GM12873 (cell line): ENCODE results near the gene ZFAND3.

Source experiments
- TF ChIP-seq, protein P1 (sequence below): IDR thresholded peaks from 2 replicates; pipeline ENCODE4 v1.5.1; 2012; ENCODE audit warnings: low read depth, mild to moderate bottlenecking, moderate library complexity, low read length, control low read depth; ENCODE audit not compliant: insufficient read depth; ENCODE audit errors: missing control alignments

The ZFAND3 gene

GRCh38 chr6:38022688-38023087 lies 203.2 kb downstream of the ZFAND3 start:
- TF ChIP-seq, protein P1, sequence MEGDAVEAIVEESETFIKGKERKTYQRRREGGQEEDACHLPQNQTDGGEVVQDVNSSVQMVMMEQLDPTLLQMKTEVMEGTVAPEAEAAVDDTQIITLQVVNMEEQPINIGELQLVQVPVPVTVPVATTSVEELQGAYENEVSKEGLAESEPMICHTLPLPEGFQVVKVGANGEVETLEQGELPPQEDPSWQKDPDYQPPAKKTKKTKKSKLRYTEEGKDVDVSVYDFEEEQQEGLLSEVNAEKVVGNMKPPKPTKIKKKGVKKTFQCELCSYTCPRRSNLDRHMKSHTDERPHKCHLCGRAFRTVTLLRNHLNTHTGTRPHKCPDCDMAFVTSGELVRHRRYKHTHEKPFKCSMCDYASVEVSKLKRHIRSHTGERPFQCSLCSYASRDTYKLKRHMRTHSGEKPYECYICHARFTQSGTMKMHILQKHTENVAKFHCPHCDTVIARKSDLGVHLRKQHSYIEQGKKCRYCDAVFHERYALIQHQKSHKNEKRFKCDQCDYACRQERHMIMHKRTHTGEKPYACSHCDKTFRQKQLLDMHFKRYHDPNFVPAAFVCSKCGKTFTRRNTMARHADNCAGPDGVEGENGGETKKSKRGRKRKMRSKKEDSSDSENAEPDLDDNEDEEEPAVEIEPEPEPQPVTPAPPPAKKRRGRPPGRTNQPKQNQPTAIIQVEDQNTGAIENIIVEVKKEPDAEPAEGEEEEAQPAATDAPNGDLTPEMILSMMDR, result no peak

DNA sequence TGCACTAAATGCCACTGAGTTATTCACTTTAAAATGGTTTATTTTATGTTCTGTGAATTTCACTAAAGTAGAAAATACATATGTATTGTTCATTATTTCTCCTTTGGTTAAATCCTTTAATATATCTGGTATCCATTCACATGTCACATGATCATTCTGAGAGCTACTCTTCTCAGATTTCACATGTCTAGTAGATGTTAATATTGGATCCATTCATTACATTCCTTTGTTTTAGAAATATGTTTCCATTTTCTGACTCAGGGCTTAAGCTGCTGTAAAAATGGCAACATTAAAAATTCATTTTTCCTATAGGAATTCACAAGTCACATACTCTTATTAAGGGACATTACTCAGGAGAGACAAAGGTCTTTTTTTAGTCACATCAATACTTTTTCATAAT lies 205.4 kb downstream of the ZFAND3 start:
- TF ChIP-seq, protein P1, result no peak

GRCh38 chr6:38025451-38025850 lies 205.9 kb downstream of the ZFAND3 start:
- TF ChIP-seq, protein P1, result no peak

- TF ChIP-seq, protein P1, result no peak
Measured at GRCh38 chr6:38027685-38028373, 208.3 kb downstream of the ZFAND3 start.

- TF ChIP-seq, protein P1, result no peak
Measured at GRCh38 chr6:38030380-38030779, 210.9 kb downstream of the ZFAND3 start.

DNA sequence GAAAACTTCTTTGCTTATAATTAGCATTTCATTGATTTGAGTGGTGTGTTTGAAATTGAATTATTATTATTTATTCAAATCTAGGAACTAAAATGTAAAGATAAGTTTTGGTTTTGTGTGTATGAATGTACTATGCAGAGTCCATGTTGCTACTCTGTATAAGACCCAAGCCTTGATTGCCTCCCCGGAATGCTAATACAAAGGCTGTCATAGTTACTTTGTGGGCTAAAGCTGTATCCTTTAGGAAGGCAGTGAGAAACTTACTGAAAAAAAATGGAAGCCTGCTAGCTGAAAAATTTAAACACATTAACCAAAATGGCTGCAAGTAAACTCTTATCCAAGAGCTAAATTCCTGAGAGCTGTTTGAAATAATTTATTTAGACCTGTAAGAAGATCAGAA lies 213.3 kb downstream of the ZFAND3 start:
- TF ChIP-seq, protein P1, result no peak

- TF ChIP-seq, protein P1, result no peak
Measured at GRCh38 chr6:38033442-38033982, 214.0 kb downstream of the ZFAND3 start.
